ENCODE results near the gene NFILZ. TPM values are rescaled to one million over a fixed set of nuclear protein-coding genes. Genes with fewer than 3 reads are reported as not detected.

The NFILZ gene
- total and polyA plus RNA-seq, 2 of the 8 experiments (the other 6 are each of a cell fraction or from before 2014, with no cell fraction given) = not detected

DNA sequence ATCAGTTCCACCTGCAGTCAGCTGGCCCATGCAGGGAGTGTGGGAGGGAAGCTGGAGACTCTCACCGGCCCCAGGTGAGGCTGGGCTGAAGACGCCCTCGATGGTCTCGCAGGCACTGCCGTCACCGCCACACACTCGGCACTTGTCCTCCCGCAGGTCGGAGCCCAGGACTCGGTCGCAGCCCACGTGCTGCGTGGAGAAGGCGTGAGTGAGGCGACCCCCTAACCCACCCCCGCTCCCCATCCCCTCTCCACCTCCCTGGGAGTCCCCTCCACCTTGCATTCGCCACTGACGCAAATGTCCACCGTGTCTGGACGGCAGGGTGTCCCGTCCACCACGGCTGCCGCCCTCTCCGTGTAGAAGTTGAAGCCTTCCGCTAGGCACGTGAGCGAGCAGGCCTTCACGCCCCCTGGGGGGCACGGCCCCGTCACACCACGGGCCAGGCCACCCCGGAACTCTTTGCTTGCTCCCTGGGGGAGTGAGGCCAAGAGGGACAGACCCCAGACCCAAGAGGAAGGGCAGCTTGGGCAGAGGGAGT lies 41.2 kb upstream of the NFILZ start:
- H3K27ac ChIP-seq (ENCODE audit: low read depth, low read length) = no peak overlapping the region
- 84% methylated on average over 20 of the region's 32 CpGs; no CpG with 5 or more reads in 1 of the 2 experiments for WGBS, 2 experiments (ENCODE audit: extremely low coverage in 1 of 2, insufficient coverage in 1 of 2, insufficient read length in 1 of 2, insufficient replicate concordance in 2 of 2, low coverage in 1 of 2, low lambda C conversion rate in 2 of 2, missing lambda C conversion rate in 1 of 2)
- H2BK15ac ChIP-seq (ENCODE audit: low read length) = no peak overlapping the region
- no peak overlapping the region for H2BK120ac ChIP-seq (replicated peaks; ENCODE audit: low read depth, low read length)
- H3K56ac ChIP-seq (replicated peaks; ENCODE audit: insufficient read length, low read depth, low read length) = no peak overlapping the region
- no peaks in the 10 kb centered on the region for H4K20me1 ChIP-seq (replicated peaks in 1 of 2; ENCODE audit: control insufficient read depth in 1 of 2, insufficient read depth in 2 of 2, low read length in 2 of 2)
- H3K4me2 ChIP-seq (ENCODE audit: insufficient read depth in 1 of 2, low read depth in 2 of 2, low read length in 2 of 2) = no peak overlapping the region
- no peak overlapping the region for H2BK5ac ChIP-seq (ENCODE audit: low read depth, low read length)
- H3K14ac ChIP-seq (ENCODE audit: insufficient read length) = no peak overlapping the region
- peaks cover 0 to 3% (median 1%) of the 10 kb centered on the region in 4 experiments; a peak in 3 of 7 replicates for H3K27me3 ChIP-seq (replicated peaks in 1 of 4; ENCODE audit: control insufficient read depth in 3 of 4, extremely low read depth in 1 of 4, insufficient read depth in 3 of 4, low read length in 3 of 4)
- H3K4me3 ChIP-seq (ENCODE audit: extremely low read depth in 1 of 4, insufficient read depth in 2 of 4, low read depth in 3 of 4, low read length in 4 of 4) = no peak overlapping the region
- CTCF ChIA-PET (ENCODE audit: partially characterized antibody) = interaction anchor here (0.6 to 7.0 kb wide), 5 partner anchors 8 to 1566 kb away, joined by 3 to 68 read pairs (median 4); partner anchors contain the start of gene MYO1F
- H4K8ac ChIP-seq (ENCODE audit: extremely low read depth, insufficient read depth, low read length) = no peak overlapping the region
- no peaks in the 10 kb centered on the region for H3K36me3 ChIP-seq (ENCODE audit: control insufficient read depth in 2 of 4, insufficient read depth in 4 of 4, low read length in 3 of 4)
- peaks cover 3 to 5% of the 10 kb centered on the region in 2 experiments; a peak in 1 of 4 replicates for H3K9me3 ChIP-seq (ENCODE audit: insufficient read depth in 2 of 2, low read depth in 1 of 2, low read length in 1 of 2)
- H4K5ac ChIP-seq (ENCODE audit: insufficient read length, low read depth, low read length) = no peak overlapping the region
- no peak overlapping the region for H3K9ac ChIP-seq (replicated peaks in 1 of 4; ENCODE audit: extremely low read depth in 1 of 4, low read depth in 3 of 4, low read length in 3 of 4)
- peaks cover 0 to 5% (median under 1%) of the 10 kb centered on the region in 4 experiments; a peak in 4 of 7 replicates for H3K4me1 ChIP-seq (replicated peaks in 1 of 4; ENCODE audit: control insufficient read depth in 3 of 4, insufficient read depth in 4 of 4, low read length in 3 of 4)
- TF ChIP-seq POU5F1 (IDR thresholded peaks at IDR 0.05; ENCODE audit: low read depth, low read length) = no peak
- TF ChIP-seq, protein P1, sequence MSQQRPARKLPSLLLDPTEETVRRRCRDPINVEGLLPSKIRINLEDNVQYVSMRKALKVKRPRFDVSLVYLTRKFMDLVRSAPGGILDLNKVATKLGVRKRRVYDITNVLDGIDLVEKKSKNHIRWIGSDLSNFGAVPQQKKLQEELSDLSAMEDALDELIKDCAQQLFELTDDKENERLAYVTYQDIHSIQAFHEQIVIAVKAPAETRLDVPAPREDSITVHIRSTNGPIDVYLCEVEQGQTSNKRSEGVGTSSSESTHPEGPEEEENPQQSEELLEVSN (IDR thresholded peaks at IDR 0.05) = no peak
- POLR2A ChIA-PET (ENCODE audit: partially characterized antibody) = interaction anchor here (3.5 kb wide), 1 partner anchor 13 kb away, joined by 13 read pairs; the partner anchor contains the start of gene MYO1F
- no peaks in the 10 kb centered on the region for H3K79me1 ChIP-seq (ENCODE audit: low read depth, low read length)
- H3K79me2 ChIP-seq (ENCODE audit: control insufficient read depth in 1 of 2, insufficient read depth in 2 of 2, low read length in 2 of 2) = no peaks in the 10 kb centered on the region
- no peak overlapping the region; the same call in 1 of the 2 replicates for H2BK12ac ChIP-seq (ENCODE audit: low read depth, low read length)
- H4K91ac ChIP-seq (replicated peaks; ENCODE audit: insufficient read length, low read length) = no peak overlapping the region
- H3K23me2 ChIP-seq (ENCODE audit: low read depth, low read length) = peaks cover 9% of the 10 kb centered on the region; the same call in 1 of the 2 replicates
- no peak overlapping the region for H3K4ac ChIP-seq (replicated peaks; ENCODE audit: insufficient read length, low read depth, low read length)
- FAIRE-seq (no peak), DNase-seq (ENCODE audit: low read depth in 1 of 2, low spot score in 2 of 2) (no peak)
- H2AK5ac ChIP-seq (ENCODE audit: low read depth, low read length) = no peak overlapping the region
- H2BK20ac ChIP-seq (ENCODE audit: low read length) = no peak overlapping the region
- H3K18ac ChIP-seq (ENCODE audit: extremely low read depth, low read length) = no peak overlapping the region
- H2AFZ ChIP-seq (ENCODE audit: low read length) = no peak overlapping the region
- H3K23ac ChIP-seq (ENCODE audit: insufficient read length) = no peak overlapping the region

Measured in H1 (cell line).